Astrocyte (in vitro differentiated cells and primary cell): ENCODE data around the gene ITM2C.

Source experiments
- EZH2 ChIP-seq: IDR thresholded peaks from 2 replicates; pipeline ENCODE4 v1.6.1; 2012; ENCODE audit warnings: mild to moderate bottlenecking, low read length, inconsistent platforms; ENCODE audit not compliant: insufficient read depth
- TF ChIP-seq, protein P1 (sequence below): IDR thresholded peaks from 2 replicates; pipeline ENCODE4 v1.5.1; 2011; ENCODE audit warnings: low read depth, mild to moderate bottlenecking, inconsistent platforms, low read length, moderate library complexity; ENCODE audit not compliant: insufficient read depth

- TF ChIP-seq, protein P1, sequence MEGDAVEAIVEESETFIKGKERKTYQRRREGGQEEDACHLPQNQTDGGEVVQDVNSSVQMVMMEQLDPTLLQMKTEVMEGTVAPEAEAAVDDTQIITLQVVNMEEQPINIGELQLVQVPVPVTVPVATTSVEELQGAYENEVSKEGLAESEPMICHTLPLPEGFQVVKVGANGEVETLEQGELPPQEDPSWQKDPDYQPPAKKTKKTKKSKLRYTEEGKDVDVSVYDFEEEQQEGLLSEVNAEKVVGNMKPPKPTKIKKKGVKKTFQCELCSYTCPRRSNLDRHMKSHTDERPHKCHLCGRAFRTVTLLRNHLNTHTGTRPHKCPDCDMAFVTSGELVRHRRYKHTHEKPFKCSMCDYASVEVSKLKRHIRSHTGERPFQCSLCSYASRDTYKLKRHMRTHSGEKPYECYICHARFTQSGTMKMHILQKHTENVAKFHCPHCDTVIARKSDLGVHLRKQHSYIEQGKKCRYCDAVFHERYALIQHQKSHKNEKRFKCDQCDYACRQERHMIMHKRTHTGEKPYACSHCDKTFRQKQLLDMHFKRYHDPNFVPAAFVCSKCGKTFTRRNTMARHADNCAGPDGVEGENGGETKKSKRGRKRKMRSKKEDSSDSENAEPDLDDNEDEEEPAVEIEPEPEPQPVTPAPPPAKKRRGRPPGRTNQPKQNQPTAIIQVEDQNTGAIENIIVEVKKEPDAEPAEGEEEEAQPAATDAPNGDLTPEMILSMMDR = no peak
- no peak for TF ChIP-seq EZH2
Observed at GRCh38 chr2:230898016-230898712, 33.4 kb downstream of the ITM2C start.
